Fibroblast of peridontal ligament (primary cell): Measurements from ENCODE around the gene DHRS7B.
"Not testable (repeated sequence)": the region's sequence is repeated elsewhere in the genome, so short reads cannot be mapped to it uniquely, and the experiment has no call there.

Experiments
- DNase-seq: peaks from one replicate; pipeline ENCODE4 v3.0.0-alpha.2; 2010; ENCODE audit errors: extremely low read depth

The DHRS7B gene

DNA sequence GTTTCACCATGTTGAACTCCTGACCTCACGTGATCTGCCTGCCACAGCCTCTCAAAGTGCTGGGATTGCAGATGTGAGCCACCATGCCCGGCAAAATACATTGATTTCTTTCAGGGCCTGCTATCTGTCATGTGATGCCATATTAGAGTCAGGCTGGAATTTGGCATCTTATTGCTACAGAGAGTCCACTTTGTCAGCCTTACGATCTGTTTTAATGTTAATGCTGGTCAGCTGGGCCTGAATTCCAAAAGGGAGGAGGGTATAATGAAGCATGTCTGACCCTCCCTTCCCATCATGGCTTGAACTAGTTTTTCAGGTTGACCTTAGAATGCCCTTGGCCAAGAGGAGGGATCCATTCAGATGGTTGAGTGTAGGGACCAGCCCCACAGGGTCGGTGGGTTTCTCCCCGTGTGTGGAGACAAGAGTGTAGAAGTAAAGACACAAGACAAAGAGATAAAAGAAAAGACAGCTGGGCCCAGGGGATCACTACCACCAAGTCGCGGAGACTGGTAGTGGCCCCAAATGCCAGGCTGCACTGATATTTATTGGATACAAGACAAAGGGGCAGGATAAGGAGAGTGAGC, 19.6 kb upstream of the DHRS7B start:
- DNase-seq, result not testable (repeated sequence)

- DNase-seq, result no peak
These were observed 18.1 kb upstream of the DHRS7B start for GRCh38 chr17:21108651-21109050.

GRCh38 chr17:21113049-21113690, 13.6 kb upstream of the DHRS7B start:
- DNase-seq, result no peak

DNA sequence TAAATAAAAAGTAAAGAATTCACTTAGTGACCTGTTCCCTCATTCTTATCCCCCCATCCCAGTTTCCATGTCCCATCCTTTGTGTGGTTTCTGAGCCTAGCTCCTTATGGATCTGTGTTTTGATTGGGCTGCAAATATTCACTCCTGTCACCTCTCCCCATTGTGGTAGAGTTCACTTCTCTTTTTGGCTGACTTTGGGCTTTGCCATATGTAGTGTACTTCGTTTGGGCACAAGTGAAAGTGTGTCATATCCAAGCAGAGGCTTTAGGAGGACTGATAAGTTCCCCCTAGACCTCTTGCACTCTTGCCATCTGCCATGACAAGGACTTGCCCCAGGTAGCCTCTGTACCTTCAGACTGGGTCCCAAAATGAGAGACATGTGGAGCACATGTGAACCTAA, 13.0 kb upstream of the DHRS7B start:
- no peak for DNase-seq

- DNase-seq, result not testable (repeated sequence)
These were observed 12.0 kb upstream of the DHRS7B start for GRCh38 chr17:21114791-21115190.

DNA sequence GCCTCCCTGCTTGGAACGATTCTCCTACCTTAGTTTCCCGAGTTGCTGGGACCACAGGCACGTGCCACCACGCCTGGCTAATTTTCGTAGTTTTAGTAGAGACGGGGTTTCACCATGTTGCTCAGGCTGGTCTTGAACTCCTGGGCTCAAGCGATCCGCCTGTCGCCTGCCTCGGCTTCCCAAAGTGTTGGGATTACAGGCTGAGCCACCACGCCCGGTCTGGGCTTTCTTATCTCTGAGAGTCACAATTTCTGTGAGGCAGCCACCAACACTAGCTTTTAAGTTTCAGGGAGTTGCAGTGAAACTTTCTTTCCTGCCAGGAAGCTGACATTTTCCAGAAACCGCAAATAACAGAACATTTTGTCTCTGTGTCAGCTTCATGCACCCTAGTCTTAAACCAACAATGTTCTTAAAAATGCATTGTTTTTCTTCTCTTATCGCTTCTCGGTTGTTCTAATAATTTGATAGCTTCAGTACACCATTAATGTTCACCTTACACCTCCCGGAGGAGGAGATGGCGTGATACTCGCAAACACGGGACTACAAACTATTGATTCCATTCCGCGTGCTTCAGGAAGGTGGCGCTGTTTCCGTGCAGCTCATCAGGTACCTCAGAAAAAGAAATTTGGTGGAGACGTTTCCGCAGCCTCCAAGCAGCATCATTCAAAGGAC, 7.4 kb upstream of the DHRS7B start:
- DNase-seq, result peak; percentile 75

GRCh38 chr17:21119919-21120249, 6.9 kb upstream of the DHRS7B start:
- no peak for DNase-seq

DNA sequence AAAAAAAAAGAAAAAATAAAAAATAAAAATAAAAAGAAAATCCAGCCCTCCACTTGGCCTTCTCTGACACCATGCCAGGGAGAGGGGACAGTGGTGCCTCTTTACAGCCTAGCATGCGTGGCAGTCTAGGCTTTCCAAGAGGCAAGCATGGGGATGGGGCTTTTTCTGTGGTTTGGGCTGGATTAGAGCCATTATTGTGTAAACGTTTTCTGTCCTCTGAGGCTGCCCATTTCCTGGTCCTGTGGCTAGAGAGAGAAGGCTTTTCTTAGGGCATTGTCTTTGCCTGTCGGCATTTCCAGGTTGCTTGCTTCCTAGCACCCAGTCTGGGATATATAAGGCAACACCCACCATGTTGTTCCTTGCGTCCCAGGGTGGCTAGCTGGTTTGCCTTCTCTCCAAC, 2.7 kb upstream of the DHRS7B start:
- DNase-seq, result no peak

DNA sequence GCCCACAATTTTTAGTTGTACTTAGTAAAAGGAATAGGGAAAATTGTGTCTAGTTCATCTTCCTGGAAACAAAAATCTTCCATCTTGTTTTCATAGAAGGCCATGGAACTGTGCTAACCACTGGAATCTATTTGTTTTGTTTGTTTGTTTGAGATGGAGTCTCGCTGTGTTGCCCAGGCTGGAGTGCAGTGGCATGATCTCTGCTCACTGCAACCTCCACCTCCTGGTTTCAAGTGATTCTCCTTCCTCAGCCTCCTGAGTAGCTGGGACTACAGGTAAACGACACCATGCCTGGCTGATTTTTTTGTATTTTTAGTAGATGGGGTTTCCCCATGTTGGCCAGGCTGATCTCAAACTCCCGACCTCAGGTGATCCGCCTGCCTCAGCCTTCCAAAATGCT, 2.2 kb upstream of the DHRS7B start:
- DNase-seq, result not testable (repeated sequence)

- no peak for DNase-seq
These were observed 902 bp upstream of the DHRS7B start for GRCh38 chr17:21125862-21126261.

DNA sequence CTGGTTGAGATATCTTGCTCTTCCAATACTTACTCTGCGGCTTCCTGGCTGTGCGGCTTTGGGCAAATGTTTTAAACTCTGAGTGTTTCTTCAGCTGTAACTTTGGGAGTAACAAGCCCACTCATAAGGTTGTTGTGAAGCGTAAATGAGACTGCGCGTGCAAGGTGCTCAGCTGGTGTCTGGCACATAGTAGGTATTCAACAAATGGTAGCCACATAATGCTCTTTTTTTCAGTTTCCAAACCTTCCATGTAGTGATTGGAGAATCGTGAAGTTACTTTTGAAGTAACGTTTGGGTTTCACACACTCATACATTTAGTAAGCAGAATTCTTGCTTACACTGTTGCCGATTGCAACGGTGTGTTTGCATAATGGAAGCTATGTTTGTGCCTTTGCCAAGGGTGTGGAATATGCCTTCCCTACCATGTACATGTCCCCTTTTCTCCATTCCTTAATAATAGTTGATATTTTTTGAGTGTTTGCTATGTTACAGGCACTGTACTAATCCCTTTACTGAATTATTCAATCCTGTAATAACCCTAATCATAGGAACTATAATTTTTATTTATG, 829 bp downstream of the DHRS7B start:
- peak; percentile 22 for DNase-seq

DNA sequence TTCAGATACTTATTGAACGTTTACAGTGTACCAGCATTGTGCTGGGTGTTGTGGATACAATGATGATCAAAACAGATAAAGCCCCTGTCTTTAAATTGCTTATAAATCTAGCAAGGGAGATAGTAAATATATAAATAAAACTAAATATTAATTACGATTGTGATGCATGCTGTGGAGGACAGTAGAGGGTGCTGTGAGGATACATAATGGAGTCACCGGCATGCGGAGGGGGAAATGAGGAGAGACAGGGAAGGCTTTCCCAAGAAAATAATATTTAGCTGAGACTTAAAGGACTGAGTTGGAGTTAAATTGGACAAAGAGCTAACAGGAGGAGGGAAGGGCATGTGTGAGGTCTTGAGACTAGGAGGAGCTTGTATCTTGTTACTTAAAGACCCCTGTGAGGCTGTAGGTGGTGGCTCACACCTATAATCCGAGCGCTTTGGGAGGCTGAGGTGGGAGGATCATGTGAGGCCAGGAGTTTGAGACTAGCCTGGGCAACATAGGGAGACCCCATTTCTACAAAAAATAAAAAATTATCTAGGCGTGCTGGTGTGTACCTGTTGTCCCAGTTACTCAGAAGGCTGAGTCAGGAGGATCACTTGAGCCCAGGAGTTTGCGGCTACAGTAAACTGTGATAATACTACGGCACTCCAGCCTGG, 2.4 kb downstream of the DHRS7B start:
- peak; percentile 81 for DNase-seq

DNA sequence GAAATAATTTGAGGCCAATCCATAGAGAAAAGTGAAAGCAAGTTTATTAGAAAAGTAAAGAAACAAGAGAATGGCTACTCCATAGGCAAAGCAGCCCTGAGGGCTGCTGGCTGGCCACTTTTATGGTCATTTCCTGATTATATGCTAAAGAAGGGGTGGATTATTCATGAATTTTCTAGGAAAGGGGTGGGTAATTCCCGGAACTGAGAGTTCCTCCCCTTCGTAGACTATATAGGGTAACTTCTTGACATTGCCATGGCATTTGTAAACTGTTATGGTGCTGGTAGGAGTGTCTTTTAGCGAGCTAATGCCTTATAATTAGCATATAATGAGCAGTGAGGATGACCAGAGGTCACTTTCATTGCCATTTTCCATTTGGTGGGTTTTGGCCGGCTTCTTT, 4.4 kb downstream of the DHRS7B start:
- DNase-seq, result no peak

GRCh38 chr17:21132428-21132827, 5.7 kb downstream of the DHRS7B start:
- DNase-seq, result no peak

- no peak for DNase-seq
These were observed 7.8 kb downstream of the DHRS7B start for GRCh38 chr17:21134559-21134958.

- no peak for DNase-seq
These were observed 14.1 kb downstream of the DHRS7B start for GRCh38 chr17:21140911-21141310.

DNA sequence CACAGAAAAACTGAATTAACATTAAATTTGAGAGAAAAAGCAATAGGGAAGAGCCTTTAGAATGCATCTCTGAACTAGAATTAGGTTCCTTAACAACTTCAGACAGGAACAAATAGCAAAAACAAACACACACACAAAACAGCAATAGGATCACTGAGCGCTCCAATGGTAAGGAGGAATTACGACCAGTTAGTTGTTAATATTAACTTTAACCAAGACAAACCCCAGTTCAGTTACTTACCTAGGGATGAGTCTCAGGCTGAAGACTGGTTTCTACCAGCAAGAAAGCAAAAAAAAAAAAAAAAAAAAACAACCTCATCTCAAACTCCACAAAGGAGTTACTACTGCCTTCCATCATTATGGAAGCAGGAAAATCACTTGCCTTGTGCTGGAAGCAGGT, 14.6 kb downstream of the DHRS7B start:
- DNase-seq, result no peak

DNA sequence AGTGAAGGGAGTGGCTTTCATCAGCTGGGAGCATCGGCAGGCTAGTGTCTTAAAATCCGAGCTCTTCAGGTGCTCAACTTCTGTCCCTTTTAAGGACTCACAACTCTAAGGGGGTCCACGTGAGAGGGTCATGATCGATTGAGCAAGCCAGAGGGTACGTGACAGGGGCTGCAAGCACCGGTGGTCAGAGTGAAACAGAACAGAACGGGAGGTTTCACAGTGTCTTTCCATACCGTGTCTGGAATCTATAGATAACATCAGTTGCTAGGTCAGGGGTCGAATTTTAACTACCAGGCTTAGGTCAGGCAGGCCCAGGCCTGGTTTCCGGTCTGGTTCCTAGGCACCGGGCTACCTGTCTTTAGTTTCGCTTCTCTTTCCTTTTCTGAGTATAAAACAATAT, 15.3 kb downstream of the DHRS7B start:
- DNase-seq, result not testable (repeated sequence)

GRCh38 chr17:21143695-21144094, 16.9 kb downstream of the DHRS7B start:
- DNase-seq, result no peak

DNA sequence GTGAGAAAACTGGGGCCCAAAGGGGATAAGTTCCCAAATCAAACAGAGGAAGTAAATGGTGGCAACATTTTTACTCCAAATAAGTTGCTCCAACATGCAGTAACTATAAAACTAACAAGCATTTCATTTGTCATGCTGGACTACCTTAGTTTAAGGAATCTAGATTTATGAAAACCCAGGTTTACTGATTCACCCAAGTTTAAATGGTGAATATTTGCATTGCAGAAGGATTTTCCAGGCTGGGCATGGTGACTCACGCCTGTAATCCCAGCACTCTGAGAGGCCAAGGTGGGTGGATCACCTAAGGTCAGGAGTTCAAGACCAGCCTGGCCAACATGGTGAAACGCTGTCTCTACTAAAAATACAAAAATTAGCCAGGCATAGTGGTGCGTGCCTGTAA, 17.5 kb downstream of the DHRS7B start:
- DNase-seq, result not testable (repeated sequence)

DNA sequence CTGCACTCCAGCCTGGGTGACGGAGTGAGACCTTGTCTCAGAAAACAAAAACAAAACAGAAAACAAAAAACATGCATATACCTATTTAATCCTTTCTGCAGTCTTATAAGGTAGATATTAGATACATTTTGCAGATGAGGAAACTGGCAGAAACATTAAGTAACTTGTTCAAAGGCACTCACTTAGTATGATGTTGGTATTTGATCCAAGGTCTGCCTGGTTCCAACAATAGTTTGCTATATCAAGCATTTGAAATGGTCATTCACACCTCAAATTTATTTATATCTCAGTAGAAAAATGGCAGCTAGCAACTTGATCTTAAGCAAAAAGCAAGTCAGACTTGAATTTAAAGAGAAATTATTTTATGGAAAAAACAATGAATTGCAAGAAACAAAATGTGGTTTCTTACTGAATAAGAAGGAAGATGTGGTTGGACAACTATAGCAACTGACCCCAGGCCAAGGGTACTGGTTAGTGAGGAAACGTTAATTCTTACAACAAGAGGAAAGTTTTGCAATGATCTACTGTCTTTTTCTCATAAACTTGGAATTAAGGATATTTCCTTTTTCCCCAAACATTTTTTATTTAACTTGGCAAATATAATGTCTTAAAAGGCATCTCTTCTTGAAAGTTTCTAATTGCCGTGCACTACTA, 19.7 kb downstream of the DHRS7B start:
- DNase-seq, result peak; percentile 29

- DNase-seq, result no peak
These were observed 22.9 kb downstream of the DHRS7B start for GRCh38 chr17:21149621-21150020.
